ENCODE measurements around the gene CMTM2. TPM values are rescaled to one million over a fixed set of nuclear protein-coding genes. Genes with fewer than 3 reads are reported as not detected.
A peak's percentile ranks its signal among the peaks of the same experiment; 100 is the strongest.

The CMTM2 gene
- total and polyA plus RNA-seq, 2 experiments from 2014 or later = 0.60 TPM; not detected in 1

- no peaks in the 10 kb centered on the region for H3K27me3 ChIP-seq
- peak within 1 kb of the TSS; percentile 80 for H3K4me2 ChIP-seq
- H3K9me2 ChIP-seq (replicated peaks; ENCODE audit: insufficient read depth) = no peaks in the 10 kb centered on the region
- H4K20me1 ChIP-seq (ENCODE audit: insufficient read depth, poor library complexity, severe bottlenecking) = no peaks in the 10 kb centered on the region
- peak within 1 kb of the TSS; percentile 31 for H3K4me3 ChIP-seq
- 25% methylated on average over 61 of the region's 63 CpGs for WGBS (ENCODE audit: low lambda C conversion rate, missing lambda C conversion rate)
- peaks cover 38% of the 10 kb centered on the region for H3K79me2 ChIP-seq
- H3K36me3 ChIP-seq (replicated peaks; ENCODE audit: insufficient read depth, low read depth) = no peaks in the 10 kb centered on the region
- H3K27ac ChIP-seq = peak within 1 kb of the TSS; percentile 90
- H3K9me3 ChIP-seq (ENCODE audit: low read depth) = no peaks in the 10 kb centered on the region
- peak within 1 kb of the TSS; percentile 87 for H2AFZ ChIP-seq
- peak; percentile 94 for DNase-seq (ENCODE audit: low spot score)
- H3K4me1 ChIP-seq (ENCODE audit: insufficient read depth) = peaks cover 21% of the 10 kb centered on the region
- TF ChIP-seq EZH2phosphoT487 (IDR thresholded peaks at IDR 0.05; ENCODE audit: low read depth, severe bottlenecking, unreplicated experiment) = no peak
- no peak for TF ChIP-seq CTCF (IDR thresholded peaks at IDR 0.05; ENCODE audit: poor library complexity)
- TF ChIP-seq EZH2 (IDR thresholded peaks at IDR 0.05; ENCODE audit: borderline replicate concordance) = no peak
These were observed 26.7 kb upstream of the CMTM2 start, which contains the start of gene CKLF for GRCh38 chr16:66552286-66553177. Gene CKLF (plus strand): TSS chr16:66552576. CDS start chr16:66552716, 140 bp downstream.

- WGBS (ENCODE audit: low lambda C conversion rate, missing lambda C conversion rate) = 69% methylated on average over 8 of the region's 8 CpGs
- Histone ChIP-seq H3K36me3 (replicated peaks; ENCODE audit: insufficient read depth, low read depth) (no peaks in the 10 kb centered on the region), H3K27me3 (no peaks in the 10 kb centered on the region), H4K20me1 (ENCODE audit: insufficient read depth, poor library complexity, severe bottlenecking) (no peaks in the 10 kb centered on the region), H3K79me2 (peaks cover 38% of the 10 kb centered on the region), H3K4me1 (ENCODE audit: insufficient read depth) (peaks cover 21% of the 10 kb centered on the region), H3K4me2 (peak overlapping the region; percentile 80), H3K9me3 (ENCODE audit: low read depth) (no peaks in the 10 kb centered on the region), H3K9me2 (replicated peaks; ENCODE audit: insufficient read depth) (no peaks in the 10 kb centered on the region), H3K27ac (no peak overlapping the region), H3K4me3 (no peak overlapping the region), H2AFZ (no peak overlapping the region)
- TF ChIP-seq EZH2phosphoT487 (IDR thresholded peaks at IDR 0.05; ENCODE audit: low read depth, severe bottlenecking, unreplicated experiment) = no peak
- no peak for TF ChIP-seq EZH2 (IDR thresholded peaks at IDR 0.05; ENCODE audit: borderline replicate concordance)
- TF ChIP-seq CTCF (IDR thresholded peaks at IDR 0.05; ENCODE audit: poor library complexity) = no peak
- DNase-seq (ENCODE audit: low spot score) = no peak
These were observed 26.0 kb upstream of the CMTM2 start for GRCh38 chr16:66553223-66553622.

GRCh38 chr16:66554021-66554420, 25.2 kb upstream of the CMTM2 start:
- 91% methylated on average over 3 of the region's 3 CpGs for WGBS (ENCODE audit: low lambda C conversion rate, missing lambda C conversion rate)
- Histone ChIP-seq H3K9me3 (ENCODE audit: low read depth) (no peaks in the 10 kb centered on the region), H3K27me3 (no peaks in the 10 kb centered on the region), H3K79me2 (peaks cover 35% of the 10 kb centered on the region), H3K36me3 (replicated peaks; ENCODE audit: insufficient read depth, low read depth) (no peaks in the 10 kb centered on the region), H4K20me1 (ENCODE audit: insufficient read depth, poor library complexity, severe bottlenecking) (no peaks in the 10 kb centered on the region), H3K4me1 (ENCODE audit: insufficient read depth) (peaks cover 19% of the 10 kb centered on the region), H3K4me2 (peak overlapping the region; percentile 80), H2AFZ (no peak overlapping the region), H3K4me3 (no peak overlapping the region), H3K27ac (no peak overlapping the region), H3K9me2 (replicated peaks; ENCODE audit: insufficient read depth) (no peaks in the 10 kb centered on the region)
- TF ChIP-seq EZH2 (IDR thresholded peaks at IDR 0.05; ENCODE audit: borderline replicate concordance) = no peak
- no peak for TF ChIP-seq EZH2phosphoT487 (IDR thresholded peaks at IDR 0.05; ENCODE audit: low read depth, severe bottlenecking, unreplicated experiment)
- no peak for TF ChIP-seq CTCF (IDR thresholded peaks at IDR 0.05; ENCODE audit: poor library complexity)
- DNase-seq (ENCODE audit: low spot score) = no peak

All from hepatocyte (in vitro differentiated cells).